UCSD-AML1 (cell line): ENCODE data around the gene TNFSF13.
"Not testable (repeated sequence)": the region's sequence is repeated elsewhere in the genome, so short reads cannot be mapped to it uniquely, and the experiment has no call there.

Experiments
- DNase-seq: peaks from one replicate; lab custom pipeline; 2025; ENCODE audit not compliant: unreplicated experiment; lab: John Stamatoyannopoulos, UW

Gene TNFSF13

DNA sequence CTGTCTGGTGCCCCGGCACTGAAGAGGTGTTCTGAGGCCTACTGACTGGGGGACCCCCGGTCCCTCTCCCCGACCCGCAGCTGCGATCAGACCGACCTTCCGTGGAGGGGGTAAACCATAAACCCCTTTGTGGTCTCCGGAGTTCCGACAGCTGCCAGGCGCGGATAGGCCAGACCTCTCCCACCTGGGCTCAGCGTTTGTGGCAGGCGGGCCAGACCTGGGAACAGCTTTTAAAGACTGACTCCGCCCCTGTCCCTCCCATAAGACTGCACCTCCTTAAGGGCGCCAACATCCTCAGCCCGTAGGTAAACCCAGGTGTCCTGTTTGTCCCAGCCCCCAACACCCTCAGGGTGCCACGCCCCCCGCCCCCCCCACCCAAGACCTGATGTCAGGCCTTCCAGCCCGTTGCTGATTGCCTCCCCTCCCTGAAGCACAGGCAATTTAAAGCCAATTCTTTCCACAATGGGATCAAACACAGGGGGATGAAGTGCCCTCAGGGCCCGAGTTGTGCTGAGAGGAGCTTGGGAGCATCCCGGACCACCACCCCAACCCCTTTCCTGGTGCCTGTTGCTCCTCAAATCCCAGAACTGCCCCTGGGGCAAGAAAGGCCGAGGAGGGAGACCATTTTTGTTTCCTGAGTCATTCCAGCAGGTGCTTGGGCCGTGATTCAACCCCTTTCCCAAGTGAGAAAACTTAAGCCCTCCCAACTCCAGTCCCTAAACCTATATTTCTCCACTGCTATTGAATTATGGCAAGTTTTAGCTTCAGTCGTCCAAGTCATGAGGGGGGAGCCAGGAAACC is 31.5 kb downstream of the TNFSF13 start, which contains the start of gene SOX15:
Gene SOX15, minus strand, starts transcription at position 204 of the 801 bp plus-strand sequence. CDS start 418 bp downstream, outside the sequence.
- DNase-seq = no peak

DNA sequence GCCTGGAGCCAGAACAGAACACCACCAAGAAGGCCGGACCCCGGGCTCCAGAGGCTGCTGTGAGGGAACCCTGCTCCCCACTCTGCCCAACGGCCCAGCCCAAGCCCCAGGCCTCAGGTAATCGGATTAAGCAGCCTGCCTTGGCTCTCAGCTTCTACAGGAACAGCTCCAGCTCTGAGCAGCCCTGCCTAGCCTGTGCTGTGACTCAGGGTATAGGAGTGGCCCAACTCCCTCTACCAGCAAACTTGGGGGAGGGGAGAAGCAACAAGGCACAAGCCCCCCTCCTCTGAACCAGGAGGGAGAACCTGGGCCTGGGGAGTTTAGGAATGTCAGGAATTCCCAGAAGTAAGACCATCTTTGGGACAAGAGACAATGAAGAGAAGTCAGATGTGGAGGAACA is 32.2 kb downstream of the TNFSF13 start:
- no peak for DNase-seq

DNA sequence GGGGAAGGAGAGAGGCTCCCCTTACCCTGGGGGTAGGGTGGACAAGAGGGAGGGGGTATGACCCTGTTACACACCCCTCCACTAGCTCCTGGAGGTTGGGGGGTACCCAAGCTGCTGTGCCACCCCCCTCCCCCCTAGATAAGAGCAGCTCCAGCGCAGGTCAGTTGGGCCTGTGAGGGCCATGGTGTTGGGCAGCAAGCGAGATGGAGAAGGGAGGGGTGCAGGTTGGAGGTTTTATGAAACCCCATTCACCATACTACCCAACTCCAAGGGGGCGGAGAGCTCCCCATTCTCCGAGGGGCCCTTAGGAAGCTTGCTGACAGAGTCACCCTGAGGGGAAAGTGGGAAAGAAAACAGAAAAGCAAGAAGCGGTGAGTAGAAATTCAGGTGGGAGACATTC is 33.0 kb downstream of the TNFSF13 start:
- DNase-seq = no peak

DNA sequence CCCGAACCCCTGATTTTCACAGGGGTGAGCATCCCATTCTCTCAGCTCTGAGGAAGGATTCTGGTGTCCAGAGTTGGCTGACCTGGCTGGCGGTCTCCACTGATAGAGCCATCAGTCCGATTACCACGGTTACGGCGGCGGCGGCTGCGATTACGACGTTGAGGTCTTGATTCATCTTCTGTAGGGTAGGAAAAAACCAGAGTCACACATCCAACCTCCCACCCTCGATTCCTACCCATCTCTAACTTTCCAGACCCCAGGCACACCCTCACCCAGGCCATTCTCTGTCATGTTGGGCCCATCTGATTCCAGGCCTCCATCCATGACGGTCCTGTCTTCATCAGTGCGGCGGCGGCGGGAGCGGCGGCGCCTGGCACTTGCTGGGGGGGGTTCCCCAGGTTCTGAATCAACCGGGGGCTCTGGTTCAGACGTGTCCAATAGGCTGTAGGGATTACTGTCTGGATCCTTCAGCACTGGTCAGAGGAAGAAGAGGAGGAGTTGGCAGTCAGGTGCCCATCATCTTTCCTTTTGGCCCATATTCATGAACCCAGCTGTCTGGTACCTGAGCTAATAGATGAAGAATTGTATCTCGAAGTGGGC is 34.0 kb downstream of the TNFSF13 start:
- DNase-seq = no peak

DNA sequence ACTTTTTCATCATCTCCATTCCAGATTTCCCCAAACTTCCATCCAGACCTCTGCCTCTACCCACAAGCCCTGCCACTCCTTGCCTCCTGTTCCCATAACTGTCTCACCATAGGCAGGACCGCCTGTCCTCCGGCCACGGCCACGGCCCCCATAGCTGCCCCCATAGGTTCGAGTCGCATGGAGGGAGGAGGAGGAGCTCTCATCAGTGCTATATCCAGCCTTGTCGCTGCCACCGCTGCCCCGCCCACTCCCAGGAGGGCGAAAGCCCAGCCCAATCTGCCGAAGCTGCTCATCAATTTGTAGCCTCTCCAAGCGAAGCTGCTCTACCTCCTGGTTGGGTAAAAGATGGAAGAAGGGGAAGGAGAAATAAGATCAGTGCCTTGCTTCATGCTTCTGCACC is 34.7 kb downstream of the TNFSF13 start:
- DNase-seq = no peak

DNA sequence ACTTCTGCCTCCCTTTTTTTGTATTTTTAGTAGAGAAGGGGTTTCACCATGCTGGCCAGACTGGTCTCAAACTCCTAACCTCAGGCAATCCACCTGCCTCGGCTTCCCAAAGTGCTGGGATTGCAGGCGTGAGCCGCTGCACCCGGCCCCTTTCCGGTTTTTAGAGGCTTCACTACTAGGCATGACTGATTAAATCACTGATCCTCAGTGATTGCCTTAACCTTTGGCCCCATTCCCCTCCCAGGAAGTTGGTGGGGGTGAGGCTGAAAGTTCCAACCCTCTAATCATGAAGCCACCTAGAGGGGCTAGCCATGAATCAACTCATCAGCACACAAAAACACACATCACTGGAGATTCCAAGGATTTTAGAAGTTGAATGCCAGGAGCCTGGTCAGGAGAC is 39.0 kb downstream of the TNFSF13 start:
- not testable (repeated sequence) for DNase-seq

DNA sequence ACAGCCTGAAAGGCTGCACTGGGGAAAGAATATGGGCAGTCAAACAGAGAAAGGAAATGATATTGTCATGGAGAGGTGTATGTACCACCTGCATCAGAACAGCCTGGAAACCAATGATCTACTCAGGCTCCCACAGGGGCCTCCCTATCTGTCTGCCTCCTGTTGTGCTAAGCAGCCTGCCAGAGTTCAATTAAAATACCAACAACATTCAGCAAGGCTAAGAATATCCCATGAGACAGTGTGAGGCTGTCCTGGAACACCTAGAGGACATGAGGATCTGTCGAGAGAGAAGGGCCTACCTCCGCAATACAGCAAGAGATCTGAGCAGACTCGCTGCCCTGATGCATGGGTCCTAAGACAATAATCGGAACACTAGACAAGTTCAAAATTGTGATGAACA is 47.7 kb downstream of the TNFSF13 start:
- no peak for DNase-seq

DNA sequence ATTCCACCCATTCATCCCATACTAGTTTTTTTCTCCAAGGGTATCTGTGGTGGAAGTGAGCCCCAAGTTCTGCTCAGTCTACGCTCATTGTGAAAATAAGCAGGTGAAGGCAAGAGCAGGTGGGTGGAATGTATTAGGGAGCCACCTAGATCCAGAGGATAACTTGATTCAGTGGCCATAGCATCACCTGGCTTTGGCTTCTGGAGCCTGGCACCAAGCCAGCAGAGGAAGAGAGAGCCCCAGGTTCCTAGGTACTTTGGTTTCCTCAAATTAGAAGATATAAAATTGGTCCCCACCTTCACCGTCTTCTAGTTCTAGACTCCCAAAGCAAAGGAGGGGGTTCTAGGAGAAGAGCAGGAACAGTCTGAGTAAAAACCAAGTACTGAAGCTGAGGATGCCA is 52.1 kb downstream of the TNFSF13 start:
- no peak for DNase-seq
